Aorta (tissue), 5 donors: ENCODE data around the gene GAS5. TPM values are rescaled to one million over a fixed set of nuclear protein-coding genes. Genes with fewer than 3 reads are reported as not detected.
"Not testable (repeated sequence)": the region's sequence is repeated elsewhere in the genome, so short reads cannot be mapped to it uniquely, and the experiment has no call there.

ENCODE experiments used
- ATAC-seq: fragments of 200-7000 bp; cut with Tn5 transposase; one replicate; pipeline ENCODE4 v1.9.1; 2022; ENCODE audit warnings: moderate library complexity; ENCODE audit not compliant: low FRiP score
- DNase-seq, 2 donors: peaks; one replicate each; pipeline ENCODE4 v3.0.0-alpha.2; 2020
- H3K27ac ChIP-seq, 2 donors: one replicate each; pipeline ENCODE4 v1.5.1; 2013; ENCODE audit warnings: low read length in 2 of 2, mild to moderate bottlenecking in 2 of 2, moderate library complexity in 2 of 2, control low read depth in 1 of 2, inconsistent platforms in 1 of 2, low read depth in 1 of 2
- H3K27me3 ChIP-seq, 2 donors: one replicate each; pipeline ENCODE4 v1.6.1; 2013; ENCODE audit warnings: control low read depth in 1 of 2, low read length in 1 of 2, mild to moderate bottlenecking in 1 of 2, moderate library complexity in 1 of 2; ENCODE audit not compliant: insufficient read depth in 2 of 2, control insufficient read depth in 1 of 2
- H3K36me3 ChIP-seq, 2 donors: one replicate each; pipeline ENCODE4 v1.6.1; 2013; ENCODE audit warnings: control low read depth in 1 of 2, low read length in 1 of 2, mild to moderate bottlenecking in 1 of 2; ENCODE audit not compliant: insufficient read depth in 2 of 2, control insufficient read depth in 1 of 2
- H3K4me1 ChIP-seq, 2 donors: one replicate each; pipeline ENCODE4 v1.6.1; 2013; ENCODE audit warnings: low read length in 2 of 2, control low read depth in 1 of 2, mild to moderate bottlenecking in 1 of 2, moderate library complexity in 1 of 2; ENCODE audit not compliant: insufficient read depth in 2 of 2, control insufficient read depth in 1 of 2
- H3K4me3 ChIP-seq, 2 donors: one replicate each; pipeline ENCODE4 v1.5.1; 2013; ENCODE audit warnings: low read length in 2 of 2, control low read depth in 1 of 2, mild to moderate bottlenecking in 1 of 2
- H3K9me3 ChIP-seq: one replicate; pipeline ENCODE4 v1.6.1; 2013; ENCODE audit warnings: mild to moderate bottlenecking, low read length; ENCODE audit not compliant: control insufficient read depth
- WGBS, 2 donors: extraction: QIAGEN DNeasy Blood & Tissue Kit; methylation state at CpG; one replicate each; pipeline ENCODE4 v1.1.7; 2013; 5-methylcytosine and 5-hydroxymethylcytosine counted together
- intact Hi-C, 2 donors: fragments of 100-400 bp; cut with DNase I; formaldehyde crosslinking; loops; one replicate each; pipeline versions ENCODE4 v1.14.2 to v1.15.0; 2022
- polyA plus RNA-seq, 2 donors: library from polyadenylated mRNA; stranded (reverse); fragments of 200-250 nt; gene quantifications; one replicate each; pipeline ENCODE4 v1.2.3, GENCODE V29; 2013
- total RNA-seq, 2 donors: library from RNA; stranded (reverse); fragmentation: NEBNext Ultra II Directional; extraction: Animal tissue kit (Norgen Biotek cat#: 25700); gene quantifications; one replicate each; pipeline ENCODE4 v1.2.1, GENCODE V29; 2021
- donor health status: healthy with polysubstance abuse.
- donor health status: Bipolar disorder and iron deficiency.
- donor health status: DM: no; HTN: no; CAD: no.
- donor health status: DM: no; HTN: no; CAD: no.
- donor health status: DM: yes; HTN: yes; CAD: no.

The GAS5 gene
- total and polyA plus RNA-seq, 4 donors, result 201 to 898 (median 345) TPM

GRCh38 chr1:173866413-173867115 lies 1.2 kb downstream of the GAS5 start:
- Histone ChIP-seq H3K4me1 (peaks cover 0 to 4% of the 10 kb centered on the region in 2 donors), H3K27me3 (no peaks in the 10 kb centered on the region), H3K36me3 (peaks cover 1 to 3% of the 10 kb centered on the region in 2 donors), H3K4me3 (peak overlapping the region; percentile 11 to 66), H3K9me3 (no peaks in the 10 kb centered on the region), H3K27ac (no peak overlapping the region)
- DNase-seq (no peak), ATAC-seq (no peak)
- 19 to 25% methylated on average over 2 of the region's 2 CpGs for WGBS, 2 donors
- intact Hi-C loops, result loop anchor here in 1 of 2 donors (5.0 to 10.0 kb wide), 3 partner anchors 152 to 389 kb away; partner anchors contain the start of genes KLHL20, PRDX6 and RC3H1

DNA sequence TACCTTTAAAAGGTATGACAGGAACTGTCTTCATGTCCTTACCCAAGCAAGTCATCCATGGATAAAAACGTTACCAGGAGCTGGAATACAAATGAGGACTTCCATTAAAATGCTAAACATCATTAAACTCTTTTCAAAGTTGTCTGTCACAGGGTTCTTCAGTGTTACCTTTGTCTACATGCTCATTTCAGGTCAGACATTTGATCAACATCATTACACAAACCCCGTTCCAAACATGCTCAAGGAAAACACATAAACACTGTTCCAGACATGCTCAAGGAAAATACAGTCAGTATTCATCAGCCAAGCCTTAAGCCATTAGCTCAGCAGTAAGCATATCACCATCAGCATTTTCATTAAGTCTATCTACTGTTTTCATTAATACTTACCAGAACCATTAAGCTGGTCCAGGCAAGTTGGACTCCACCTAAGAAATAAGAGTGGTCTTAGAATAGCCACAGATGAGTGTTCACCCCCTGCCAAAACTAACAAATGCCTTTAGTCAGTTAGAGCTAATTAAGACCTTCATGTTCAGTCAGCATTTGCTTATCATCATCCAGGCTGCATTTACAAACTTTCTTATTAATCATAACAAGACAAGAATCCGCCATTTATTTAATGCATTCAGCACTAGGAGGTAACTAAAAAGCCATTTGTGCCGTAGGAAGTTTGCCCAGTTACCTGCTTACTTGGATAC lies 2.2 kb downstream of the GAS5 start:
- ATAC-seq (no peak), DNase-seq (no peak)
- Histone ChIP-seq H3K36me3 (peaks cover 1 to 3% of the 10 kb centered on the region in 2 donors), H3K27me3 (no peaks in the 10 kb centered on the region), H3K27ac (peak overlapping the region in 1 of 2 donors; percentile 14), H3K9me3 (no peaks in the 10 kb centered on the region), H3K4me1 (peaks cover 0 to 4% of the 10 kb centered on the region in 2 donors), H3K4me3 (no peak overlapping the region)
- WGBS, 2 donors, result 38 to 41% methylated on average over 4 of the region's 4 CpGs
- intact Hi-C loops, result loop anchor here in 1 of 2 donors (5.0 to 10.0 kb wide), 3 partner anchors 151 to 388 kb away; partner anchors contain the start of genes KLHL20, PRDX6 and RC3H1

GRCh38 chr1:173864179-173864867 lies 3.5 kb downstream of the GAS5 start:
- 78 to 80% methylated on average over 5 of the region's 5 CpGs for WGBS, 2 donors
- H3K27ac ChIP-seq, result no peak overlapping the region
- H3K9me3 ChIP-seq, result no peaks in the 10 kb centered on the region
- H3K27me3 ChIP-seq, result no peaks in the 10 kb centered on the region
- H3K36me3 ChIP-seq, result peaks cover 1 to 3% of the 10 kb centered on the region in 2 donors
- peaks cover 0 to 4% of the 10 kb centered on the region in 2 donors for H3K4me1 ChIP-seq
- DNase-seq (no peak), ATAC-seq (no peak)
- H3K4me3 ChIP-seq, result no peak overlapping the region
- intact Hi-C loops, result loop anchor here in 1 of 2 donors (10.0 kb wide), 1 partner anchor 150 kb away; the partner anchor contains the start of gene KLHL20

- Histone ChIP-seq H3K27ac (no peak overlapping the region), H3K4me3 (no peak overlapping the region), H3K27me3 (no peaks in the 10 kb centered on the region), H3K4me1 (peaks cover 0 to 4% of the 10 kb centered on the region in 2 donors), H3K36me3 (peaks cover 1 to 3% of the 10 kb centered on the region in 2 donors), H3K9me3 (no peaks in the 10 kb centered on the region)
- DNase-seq (no peak), ATAC-seq (no peak)
- intact Hi-C loops, result loop anchor here in 1 of 2 donors (10.0 kb wide), 1 partner anchor 149 kb away; the partner anchor contains the start of gene KLHL20
Measured at GRCh38 chr1:173863224-173864161, 4.3 kb downstream of the GAS5 start.

DNA sequence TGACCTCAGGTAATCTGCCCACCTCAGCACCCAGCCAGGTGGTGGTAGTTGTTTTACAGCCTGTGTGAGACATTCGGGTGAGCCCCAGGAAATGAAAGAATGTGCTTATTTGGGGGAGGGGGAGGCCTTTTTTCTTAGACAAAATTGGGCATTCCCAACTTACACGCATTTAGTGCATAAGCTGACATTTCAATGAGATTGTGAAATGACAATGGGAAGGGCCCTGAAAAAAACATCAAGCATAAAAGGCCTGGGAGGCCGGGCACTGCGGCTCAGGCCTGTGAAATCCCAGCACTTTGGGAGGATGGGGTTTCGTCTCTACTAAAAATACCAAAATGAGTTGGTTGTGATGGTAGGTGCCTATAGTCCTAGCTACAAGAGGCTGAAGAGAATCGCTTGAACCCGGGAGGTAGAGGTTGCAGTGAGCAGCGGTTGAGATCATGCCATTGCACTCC lies 5.0 kb downstream of the GAS5 start:
- peaks cover 1 to 3% of the 10 kb centered on the region in 2 donors for H3K36me3 ChIP-seq
- H3K4me3 ChIP-seq, result no peak overlapping the region
- intact Hi-C loops, result loop anchor here in 1 of 2 donors (10.0 kb wide), 1 partner anchor 148 kb away; the partner anchor contains the start of gene KLHL20
- H3K27me3 ChIP-seq, result no peaks in the 10 kb centered on the region
- peaks cover 0 to 4% of the 10 kb centered on the region in 2 donors for H3K4me1 ChIP-seq
- DNase-seq (no peak), ATAC-seq (no peak)
- WGBS, 2 donors, result 65 to 66% methylated on average over 8 of the region's 8 CpGs
- no peak overlapping the region for H3K27ac ChIP-seq
- no peaks in the 10 kb centered on the region for H3K9me3 ChIP-seq

GRCh38 chr1:173862146-173862768 lies 5.5 kb downstream of the GAS5 start:
- not testable (repeated sequence) for H3K36me3 ChIP-seq, H3K27ac ChIP-seq, H3K4me3 ChIP-seq, ATAC-seq, DNase-seq, H3K27me3 ChIP-seq, H3K9me3 ChIP-seq, H3K4me1 ChIP-seq
- 84 to 86% methylated on average over 13 of the region's 13 CpGs for WGBS, 2 donors
- intact Hi-C loops, result loop anchor here in 1 of 2 donors (10.0 kb wide), 1 partner anchor 147 kb away; the partner anchor contains the start of gene KLHL20

- peaks cover 3 to 10% of the 10 kb centered on the region in 2 donors for H3K36me3 ChIP-seq
- intact Hi-C loops, result loop anchor here in 1 of 2 donors (10.0 kb wide), 1 partner anchor 147 kb away; the partner anchor contains the start of gene KLHL20
Measured at GRCh38 chr1:173861731-173862145, 6.1 kb downstream of the GAS5 start.

More at GRCh38 chr1:173861731-173862145, 6.1 kb downstream of the GAS5 start:
- WGBS, 2 donors, result 94 to 97% methylated on average over 7 of the region's 7 CpGs
- ATAC-seq (no peak), DNase-seq (no peak)
- H3K9me3 ChIP-seq, result no peaks in the 10 kb centered on the region
- no peak overlapping the region for H3K27ac ChIP-seq
- no peaks in the 10 kb centered on the region for H3K27me3 ChIP-seq
- no peak overlapping the region for H3K4me3 ChIP-seq
- H3K4me1 ChIP-seq, result peaks cover 0 to 4% of the 10 kb centered on the region in 2 donors
